GM10248 (cell line): ENCODE data around the gene KCNN2.

Experiments
- CTCF ChIA-PET: fragments of 300-600 bp; sonication (Branson Sonifier 250); formaldehyde crosslinking; extraction: SDS; loops from one replicate; lab custom pipeline; 2021; ENCODE audit warnings: antibody characterized with exemption; lab: Yijun Ruan, JAX
- POLR2A ChIA-PET: fragments of 350-650 bp; sonication (Branson Sonifier 250); formaldehyde crosslinking; extraction: SDS; loops from one replicate; lab custom pipeline; 2020; ENCODE audit warnings: antibody characterized with exemption; lab: Yijun Ruan, JAX
- DNase-seq: peaks from one replicate; pipeline ENCODE4 v3.0.0; 2012; ENCODE audit errors: extremely low spot score
- CTCF ChIP-seq: IDR thresholded peaks from 2 replicates; pipeline ENCODE4 v1.5.1; 2012; ENCODE audit warnings: mild to moderate bottlenecking, low read depth; ENCODE audit errors: extremely low read depth, missing control alignments, control extremely low read depth

Gene KCNN2

DNA sequence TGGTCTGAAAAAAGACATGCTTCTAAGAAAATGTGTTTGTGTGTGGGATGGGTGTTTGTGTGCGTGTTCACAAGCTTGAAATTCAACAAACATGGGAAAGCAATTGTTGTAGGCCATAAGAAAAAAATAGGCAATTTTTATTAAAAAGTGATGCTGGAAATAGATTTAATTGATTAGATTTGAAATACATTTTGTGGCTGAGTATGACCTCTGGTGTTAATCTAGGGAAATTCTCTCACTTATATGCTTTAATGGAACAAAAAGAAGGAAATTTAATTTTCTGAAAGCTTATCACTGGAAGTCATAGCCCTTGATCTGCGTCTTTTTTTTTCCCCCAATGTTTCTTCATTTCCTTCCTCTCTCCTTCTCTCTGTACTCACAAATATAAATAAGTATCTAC is 3.5 kb upstream of the KCNN2 start:
- no peak for DNase-seq
- TF ChIP-seq CTCF = no peak
- POLR2A ChIA-PET = no interaction called here
- CTCF ChIA-PET = interaction anchor here (0.9 to 3.6 kb wide), 2 partner anchors 8 to 91 kb away, joined by 3 to 25 read pairs; no protein-coding TSS in a partner anchor

DNA sequence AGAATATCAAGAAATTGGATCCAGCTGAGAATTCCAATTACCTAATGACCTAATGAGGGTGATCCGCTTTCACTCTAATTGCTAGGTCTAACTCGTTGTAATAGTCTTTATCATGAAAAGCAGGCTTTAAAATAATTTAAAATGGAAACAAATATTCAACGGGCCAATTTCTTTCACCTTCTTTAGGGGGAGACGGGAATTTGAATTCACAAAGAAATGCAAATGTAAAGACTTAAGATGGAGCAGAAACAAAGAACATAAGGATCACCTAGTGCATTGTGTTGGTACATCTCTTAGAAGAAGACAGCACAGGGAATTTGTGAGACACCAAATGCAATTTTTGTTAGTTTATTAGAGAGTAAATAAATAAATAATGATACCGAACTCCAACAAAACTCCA is 1.5 kb upstream of the KCNN2 start:
- TF ChIP-seq CTCF = no peak
- ChIA-PET CTCF (interaction anchor here (0.6 to 3.6 kb wide), 4 partner anchors 10 to 92 kb away, joined by 3 to 25 read pairs (median 4); no protein-coding TSS in a partner anchor), POLR2A (no interaction called here)
- no peak for DNase-seq

GRCh38 chr5:114360816-114361723 is 800 bp upstream of the KCNN2 start:
- DNase-seq = peak; percentile 73
- ChIA-PET POLR2A (no interaction called here), CTCF (interaction anchor here (0.6 to 3.6 kb wide), 5 partner anchors 11 to 92 kb away, joined by 3 to 25 read pairs (median 3); no protein-coding TSS in a partner anchor)
- TF ChIP-seq CTCF = peak; percentile 53

GRCh38 chr5:114362197-114362976 is 517 bp downstream of the KCNN2 start:
- peak; percentile 14 for DNase-seq
- no peak for TF ChIP-seq CTCF
- POLR2A ChIA-PET = no interaction called here
- CTCF ChIA-PET = interaction anchor here (1.1 to 3.6 kb wide), 3 partner anchors 10 to 87 kb away, joined by 3 to 25 read pairs (median 3); no protein-coding TSS in a partner anchor

- POLR2A ChIA-PET = no interaction called here
- peak; percentile 5 for DNase-seq
- TF ChIP-seq CTCF = no peak
- CTCF ChIA-PET = interaction anchor here (1.1 kb wide), 1 partner anchor 9 kb away, joined by 3 read pairs; no protein-coding TSS in a partner anchor
Observed at GRCh38 chr5:114362977-114363761, 1.3 kb downstream of the KCNN2 start.

DNA sequence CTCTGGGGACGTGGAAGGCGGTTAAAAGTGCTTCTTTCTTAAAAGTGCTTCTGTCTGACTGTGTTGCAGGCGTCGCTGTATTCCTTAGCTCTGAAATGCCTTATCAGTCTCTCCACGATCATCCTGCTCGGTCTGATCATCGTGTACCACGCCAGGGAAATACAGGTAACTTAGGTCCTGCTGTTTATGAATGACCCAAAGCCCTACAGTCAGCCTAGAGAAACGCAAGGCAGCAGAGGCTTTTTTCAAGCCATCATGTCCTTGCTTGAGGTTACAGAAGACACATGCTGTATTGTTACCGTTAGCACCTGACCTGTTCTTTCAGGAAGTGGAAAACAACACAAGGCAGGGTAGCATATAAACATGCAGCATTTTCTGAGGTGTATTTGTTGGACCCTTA is 2.0 kb downstream of the KCNN2 start:
- ChIA-PET POLR2A (no interaction called here), CTCF (interaction anchor here (1.1 to 2.0 kb wide), 3 partner anchors 9 to 86 kb away, joined by 3 to 5 read pairs (median 4); no protein-coding TSS in a partner anchor)
- peak; percentile 6 for DNase-seq
- no peak for TF ChIP-seq CTCF
